H1 (cell line): ENCODE results near the gene NHERF2. TPM values are rescaled to one million over a fixed set of nuclear protein-coding genes. Genes with fewer than 3 reads are reported as not detected.
A peak's percentile ranks its signal among the peaks of the same experiment; 100 is the strongest.

Experiments used
- CTCF ChIA-PET: fragments of 300-600 bp; sonication (Branson Sonifier 250); formaldehyde crosslinking; loops from one replicate; lab custom pipeline; 2021; ENCODE audit not compliant: partially characterized antibody; lab: Charles Lee
- POLR2A ChIA-PET: fragments of 300-600 bp; sonication (Branson Sonifier 250); formaldehyde crosslinking; loops from one replicate; lab custom pipeline; 2021; ENCODE audit warnings: inconsistent platforms; ENCODE audit not compliant: partially characterized antibody; lab: Charles Lee
- DNase-seq, 2 experiments: peaks; one replicate each; pipeline versions ENCODE4 v3.0.0 to v3.0.0-alpha.2; 2010 to 2022; ENCODE audit warnings: low spot score in 2 of 2, low read depth in 1 of 2, mixed read lengths in 1 of 2
- FAIRE-seq: peaks from 2 replicates; lab custom pipeline; 2011; peaks lifted over from hg19 to GRCh38; lab: Jason Lieb, UNC
- H2AFZ ChIP-seq: 2 replicates; pipeline ENCODE4 v1.8.1; 2012; ENCODE audit warnings: low read length, inconsistent platforms
- H2AK5ac ChIP-seq: 2 replicates; pipeline ENCODE4 v1.6.1; 2013; ENCODE audit warnings: low read depth, low read length
- H2BK120ac ChIP-seq: replicated peaks from 2 replicates; pipeline ENCODE3; 2013; ENCODE audit warnings: low read depth, low read length, inconsistent platforms
- H2BK12ac ChIP-seq: 2 replicates; pipeline ENCODE4 v1.6.1; 2013; ENCODE audit warnings: low read depth, low read length
- H2BK15ac ChIP-seq: 2 replicates; pipeline ENCODE4 v1.6.1; 2013; ENCODE audit warnings: low read length
- H2BK20ac ChIP-seq: 2 replicates; pipeline ENCODE4 v1.6.1; 2013; ENCODE audit warnings: low read length
- H2BK5ac ChIP-seq: 2 replicates; pipeline ENCODE4 v1.6.1; 2013; ENCODE audit warnings: low read depth, low read length
- H3K14ac ChIP-seq: 2 replicates; pipeline ENCODE4 v1.6.1; 2013; ENCODE audit warnings: inconsistent platforms; ENCODE audit not compliant: insufficient read length
- H3K18ac ChIP-seq: 2 replicates; pipeline ENCODE4 v1.6.1; 2013; ENCODE audit warnings: low read length; ENCODE audit errors: extremely low read depth
- H3K23ac ChIP-seq: 2 replicates; pipeline ENCODE4 v1.6.1; 2013; ENCODE audit warnings: inconsistent platforms; ENCODE audit not compliant: insufficient read length
- H3K23me2 ChIP-seq: 2 replicates; pipeline ENCODE4 v1.6.1; 2013; ENCODE audit warnings: low read depth, low read length
- H3K27ac ChIP-seq: 2 replicates; pipeline ENCODE4 v1.6.1; 2011; ENCODE audit warnings: low read depth, low read length, inconsistent platforms
- H3K27me3 ChIP-seq, 4 experiments: replicated peaks in 1 of 4; 1 replicate in 1 of 4; 2 replicates in 3 of 4; pipeline versions ENCODE4 v1.6.1 to v1.8.1; 2011 to 2013; ENCODE audit warnings: low read length in 3 of 4, mild to moderate bottlenecking in 3 of 4, inconsistent platforms in 2 of 4, mixed read lengths in 2 of 4, moderate library complexity in 1 of 4; ENCODE audit not compliant: control insufficient read depth in 3 of 4, insufficient read depth in 3 of 4; ENCODE audit errors: extremely low read depth in 1 of 4
- H3K36me3 ChIP-seq, 4 experiments: 2 replicates each; pipeline versions ENCODE4 v1.6.1 to v1.8.1; 2011 to 2013; ENCODE audit warnings: mild to moderate bottlenecking in 4 of 4, low read length in 3 of 4, moderate library complexity in 2 of 4, control low read depth in 1 of 4, inconsistent platforms in 1 of 4; ENCODE audit not compliant: insufficient read depth in 4 of 4, control insufficient read depth in 2 of 4
- H3K4ac ChIP-seq: replicated peaks from 2 replicates; pipeline ENCODE3; 2013; ENCODE audit warnings: low read length, low read depth, mixed read lengths, inconsistent platforms; ENCODE audit not compliant: insufficient read length
- H3K4me1 ChIP-seq, 4 experiments: replicated peaks in 1 of 4; 1 replicate in 1 of 4; 2 replicates in 3 of 4; pipeline versions ENCODE4 v1.6.1 to v1.8.1; 2011 to 2013; ENCODE audit warnings: low read length in 3 of 4, inconsistent platforms in 2 of 4, mixed read lengths in 1 of 4; ENCODE audit not compliant: insufficient read depth in 4 of 4, control insufficient read depth in 3 of 4
- H3K4me2 ChIP-seq, 2 experiments: 2 replicates each; pipeline versions ENCODE4 v1.6.1 to v1.8.1; 2011 to 2013; ENCODE audit warnings: low read depth in 2 of 2, low read length in 2 of 2, control low read depth in 1 of 2, inconsistent platforms in 1 of 2, mild to moderate bottlenecking in 1 of 2; ENCODE audit not compliant: insufficient read depth in 1 of 2
- H3K4me3 ChIP-seq, 4 experiments: fragments of 200-600, 300-600 bp in 1 of 4; sonication (generic), shearing (Covaris generic), sonication (Bioruptor Twin) in 1 of 4; 2 replicates each; pipeline versions ENCODE4 v1.5.1 to v1.8.1; 2011 to 2016; ENCODE audit warnings: low read length in 4 of 4, low read depth in 3 of 4, control low read depth in 2 of 4, inconsistent platforms in 2 of 4, mild to moderate bottlenecking in 2 of 4, mixed read lengths in 1 of 4, moderate library complexity in 1 of 4; ENCODE audit not compliant: insufficient read depth in 2 of 4; ENCODE audit errors: extremely low read depth in 1 of 4
- H3K56ac ChIP-seq: replicated peaks from 2 replicates; pipeline ENCODE3; 2013; ENCODE audit warnings: low read depth, mild to moderate bottlenecking, mixed read lengths, low read length, inconsistent platforms; ENCODE audit not compliant: insufficient read length
- H3K79me1 ChIP-seq: 2 replicates; pipeline ENCODE4 v1.6.1; 2013; ENCODE audit warnings: low read depth, low read length, control low read depth
- H3K79me2 ChIP-seq, 2 experiments: 2 replicates each; pipeline versions ENCODE4 v1.6.1 to v1.8.1; 2012 to 2013; ENCODE audit warnings: low read length in 2 of 2, mild to moderate bottlenecking in 2 of 2, inconsistent platforms in 1 of 2; ENCODE audit not compliant: insufficient read depth in 2 of 2, control insufficient read depth in 1 of 2
- H3K9ac ChIP-seq, 4 experiments: replicated peaks in 1 of 4; 1 replicate in 1 of 4; 2 replicates in 3 of 4; pipeline versions ENCODE4 v1.6.1 to v1.8.1; 2011 to 2013; ENCODE audit warnings: low read depth in 3 of 4, low read length in 3 of 4, control low read depth in 2 of 4, mild to moderate bottlenecking in 2 of 4, moderate library complexity in 2 of 4, inconsistent platforms in 1 of 4; ENCODE audit errors: extremely low read depth in 1 of 4
- H3K9me3 ChIP-seq, 2 experiments: 2 replicates each; pipeline versions ENCODE4 v1.6.1 to v1.8.1; 2012 to 2013; ENCODE audit warnings: mild to moderate bottlenecking in 2 of 2, moderate library complexity in 2 of 2, control low read depth in 1 of 2, inconsistent platforms in 1 of 2, low read depth in 1 of 2, low read length in 1 of 2, mixed read lengths in 1 of 2; ENCODE audit not compliant: insufficient read depth in 2 of 2
- H4K20me1 ChIP-seq, 2 experiments: replicated peaks in 1 of 2; 2 replicates each; pipeline versions ENCODE3 to v1.8.1; 2011 to 2013; ENCODE audit warnings: inconsistent platforms in 2 of 2, low read length in 2 of 2, mild to moderate bottlenecking in 1 of 2; ENCODE audit not compliant: insufficient read depth in 2 of 2, control insufficient read depth in 1 of 2
- H4K5ac ChIP-seq: 2 replicates; pipeline ENCODE4 v1.6.1; 2013; ENCODE audit warnings: low read length, low read depth, mixed read lengths, inconsistent platforms; ENCODE audit not compliant: insufficient read length
- H4K8ac ChIP-seq: 2 replicates; pipeline ENCODE4 v1.8.0; 2013; ENCODE audit warnings: mild to moderate bottlenecking, moderate library complexity, low read length, inconsistent platforms; ENCODE audit not compliant: insufficient read depth; ENCODE audit errors: extremely low read depth
- H4K91ac ChIP-seq: replicated peaks from 2 replicates; pipeline ENCODE3; 2013; ENCODE audit warnings: low read length, mixed read lengths, inconsistent platforms; ENCODE audit not compliant: insufficient read length
- ATF2 ChIP-seq: IDR thresholded peaks from 2 replicates; pipeline ENCODE4 v1.6.1; 2012; ENCODE audit warnings: low read length, inconsistent platforms
- CREB1 ChIP-seq: IDR thresholded peaks from 2 replicates; pipeline ENCODE4 v1.6.1; 2012; ENCODE audit warnings: inconsistent platforms
- JUND ChIP-seq: IDR thresholded peaks from 2 replicates; pipeline ENCODE4 v1.6.1; 2011; ENCODE audit warnings: mild to moderate bottlenecking, improper control_type of control experiment, low read length
- KDM4A ChIP-seq: IDR thresholded peaks from one replicate; pipeline ENCODE4 v1.7.1; 2012; ENCODE audit warnings: low read depth, mild to moderate bottlenecking, moderate library complexity, low read length, inconsistent platforms; ENCODE audit not compliant: severe bottlenecking
- POU5F1 ChIP-seq: IDR thresholded peaks from 2 replicates; pipeline ENCODE4 v1.6.1; 2011; ENCODE audit warnings: low read depth, mild to moderate bottlenecking, low read length, moderate library complexity
- SRF ChIP-seq: IDR thresholded peaks from 2 replicates; pipeline ENCODE4 v1.6.1; 2011; ENCODE audit warnings: mild to moderate bottlenecking, low read depth, low read length, moderate library complexity
- SUZ12 ChIP-seq: fragments of 200-600 bp; sonication (generic); IDR thresholded peaks from 2 replicates; pipeline ENCODE4 v1.6.1; 2012; ENCODE audit warnings: mild to moderate bottlenecking, inconsistent platforms, low read length, moderate library complexity, mixed read lengths
- WGBS, 2 experiments: shearing (Covaris generic) in 1 of 2; methylation state at CpG; one replicate each; pipeline versions ENCODE4 v1.1.6 to v1.1.7; 2013 to 2015; ENCODE audit warnings: low lambda C conversion rate in 2 of 2, mixed read lengths in 2 of 2, inconsistent platforms in 1 of 2, low coverage in 1 of 2, missing lambda C conversion rate in 1 of 2; ENCODE audit not compliant: insufficient replicate concordance in 2 of 2, insufficient coverage in 1 of 2, insufficient read length in 1 of 2; ENCODE audit errors: extremely low coverage in 1 of 2, missing lambda C conversion rate in 1 of 2; 5-methylcytosine and 5-hydroxymethylcytosine counted together
- polyA plus RNA-seq, 7 experiments: library from polyadenylated mRNA; depleted of rRNA in 3 of 7; stranded (reverse) in 5 of 7; unstranded in 2 of 7; fragments of >200 nt in 5 of 7; fragments of 200-250 nt in 2 of 7; gene quantifications; 1 replicate in 5 of 7; 2 replicates in 1 of 7; 4 replicates in 1 of 7; pipeline versions ENCODE4 v1.2.1 to v1.2.3, GENCODE V29; 2011 to 2013; ENCODE audit warnings: missing spikeins in 2 of 7, mixed read lengths in 2 of 7
- total RNA-seq: library from RNA; stranded (reverse); fragmentation: NEBNext Ultra II Directional; extraction: Animal tissue kit (Norgen Biotek cat#: 25700); gene quantifications from 2 replicates; pipeline ENCODE4 v1.2.1, GENCODE V29; 2021
- TF ChIP-seq, protein P1 (sequence below): IDR thresholded peaks from 2 replicates; pipeline ENCODE4 v1.6.1; 2012; ENCODE audit warnings: inconsistent platforms

The NHERF2 gene
- total and polyA plus RNA-seq, 2 of the 8 experiments (the other 6 are each of a cell fraction or from before 2014, with no cell fraction given): 13.9 to 19.3 TPM

GRCh38 chr16:1990351-1991134 lies 36.2 kb upstream of the NHERF2 start:
- no peak overlapping the region for H2AK5ac ChIP-seq
- TF ChIP-seq SUZ12 (0 out of 2 replicates have a peak, but pooled peaks have one; percentile 39), CREB1 (peak; percentile 79), SRF (no peak), ATF2 (0 out of 2 replicates have a peak, but pooled peaks have one; percentile 51), JUND (peak; percentile 93), KDM4A (peak; percentile 75), POU5F1 (no peak)
- TF ChIP-seq, protein P1, sequence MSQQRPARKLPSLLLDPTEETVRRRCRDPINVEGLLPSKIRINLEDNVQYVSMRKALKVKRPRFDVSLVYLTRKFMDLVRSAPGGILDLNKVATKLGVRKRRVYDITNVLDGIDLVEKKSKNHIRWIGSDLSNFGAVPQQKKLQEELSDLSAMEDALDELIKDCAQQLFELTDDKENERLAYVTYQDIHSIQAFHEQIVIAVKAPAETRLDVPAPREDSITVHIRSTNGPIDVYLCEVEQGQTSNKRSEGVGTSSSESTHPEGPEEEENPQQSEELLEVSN: peak; percentile 63; the same call in 1 of the 2 replicates

More at GRCh38 chr16:1990351-1991134, 36.2 kb upstream of the NHERF2 start:
- H3K9me3 ChIP-seq: no peaks in the 10 kb centered on the region
- H2BK5ac ChIP-seq: no peak overlapping the region
- no peak overlapping the region for H3K4ac ChIP-seq
- H4K5ac ChIP-seq: no peak overlapping the region
- H3K23ac ChIP-seq: no peak overlapping the region
- peak overlapping the region; percentile 83 to 91 for H3K4me2 ChIP-seq
- H3K79me1 ChIP-seq: no peaks in the 10 kb centered on the region
- peaks cover 22% of the 10 kb centered on the region; the same call in 1 of the 2 replicates for H3K23me2 ChIP-seq
- peaks cover 4 to 37% (median 24%) of the 10 kb centered on the region in 4 experiments for H3K27me3 ChIP-seq
- no peak overlapping the region for H2BK20ac ChIP-seq
- ChIA-PET CTCF (interaction anchor here (1.4 to 6.8 kb wide), 3 partner anchors 9 to 100 kb away, joined by 3 to 55 read pairs (median 5); partner anchors contain the start of gene NOXO1), POLR2A (interaction anchor here (0.6 to 28.2 kb wide), 12 partner anchors 7 to 165 kb away, joined by 3 to 736 read pairs (median 6); partner anchors contain the start of genes GFER, NDUFB10, NOXO1 and NPW)
- H4K91ac ChIP-seq: peak overlapping the region; percentile 11
- H3K79me2 ChIP-seq: no peaks in the 10 kb centered on the region
- no peak overlapping the region for H2BK120ac ChIP-seq
- H3K14ac ChIP-seq: no peak overlapping the region
- DNase-seq (peak in 1 of 2 experiments; percentile 90), FAIRE-seq (no peak)
- H3K56ac ChIP-seq: no peak overlapping the region
- H3K9ac ChIP-seq: peak overlapping the region in 3 of 4 experiments; percentile 0 to 8 (median 2); a peak in 2 of 7 replicates
- peak overlapping the region; percentile 62; the same call in 1 of the 2 replicates for H4K8ac ChIP-seq
- 7% methylated on average over 34 of the region's 50 CpGs; no CpG with 5 or more reads in 1 of the 2 experiments for WGBS, 2 experiments
- peaks cover 7 to 10% of the 10 kb centered on the region in 2 experiments for H4K20me1 ChIP-seq
- no peak overlapping the region for H2AFZ ChIP-seq
- peak overlapping the region; percentile 53; the same call in 1 of the 2 replicates for H2BK12ac ChIP-seq
- H3K18ac ChIP-seq: 0 out of 2 replicates have a peak overlapping the region, but pooled peaks have one; percentile 38
- peak overlapping the region; percentile 81; the same call in 1 of the 2 replicates for H2BK15ac ChIP-seq
- peaks cover 0 to 27% (median 18%) of the 10 kb centered on the region in 4 experiments; a peak in 6 of 7 replicates for H3K4me1 ChIP-seq
- peak overlapping the region; percentile 36 to 77 (median 48) for H3K4me3 ChIP-seq
- peaks cover 2 to 5% (median 3%) of the 10 kb centered on the region in 4 experiments; a peak in 3 of 8 replicates for H3K36me3 ChIP-seq
- H3K27ac ChIP-seq: no peak overlapping the region; the same call in 1 of the 2 replicates
